Measurements from ENCODE around the gene P2RY11. TPM values are rescaled to one million over a fixed set of nuclear protein-coding genes. Genes with fewer than 3 reads are reported as not detected.

Gene P2RY11
- total RNA-seq, 1 donor from 2014 or later = 19.3 TPM

GRCh38 chr19:10133596-10133995 lies 22.1 kb downstream of the P2RY11 start:
- H3K4me1 Mint-ChIP-seq (ENCODE audit: low read depth, unreplicated experiment) = peaks cover 2% of the 10 kb centered on the region
- H3K36me3 Mint-ChIP-seq (ENCODE audit: low read depth, unreplicated experiment) = peaks cover 9% of the 10 kb centered on the region
- H2AFZ ChIP-seq (ENCODE audit: low read depth, low read length) = no peak overlapping the region
- peaks cover 21% of the 10 kb centered on the region for H3K36me3 ChIP-seq (ENCODE audit: insufficient read depth, low read length)
- TF ChIP-seq EZH2 (IDR thresholded peaks at IDR 0.05; ENCODE audit: insufficient read depth, low read length) = no peak
- TF ChIP-seq, protein P1, sequence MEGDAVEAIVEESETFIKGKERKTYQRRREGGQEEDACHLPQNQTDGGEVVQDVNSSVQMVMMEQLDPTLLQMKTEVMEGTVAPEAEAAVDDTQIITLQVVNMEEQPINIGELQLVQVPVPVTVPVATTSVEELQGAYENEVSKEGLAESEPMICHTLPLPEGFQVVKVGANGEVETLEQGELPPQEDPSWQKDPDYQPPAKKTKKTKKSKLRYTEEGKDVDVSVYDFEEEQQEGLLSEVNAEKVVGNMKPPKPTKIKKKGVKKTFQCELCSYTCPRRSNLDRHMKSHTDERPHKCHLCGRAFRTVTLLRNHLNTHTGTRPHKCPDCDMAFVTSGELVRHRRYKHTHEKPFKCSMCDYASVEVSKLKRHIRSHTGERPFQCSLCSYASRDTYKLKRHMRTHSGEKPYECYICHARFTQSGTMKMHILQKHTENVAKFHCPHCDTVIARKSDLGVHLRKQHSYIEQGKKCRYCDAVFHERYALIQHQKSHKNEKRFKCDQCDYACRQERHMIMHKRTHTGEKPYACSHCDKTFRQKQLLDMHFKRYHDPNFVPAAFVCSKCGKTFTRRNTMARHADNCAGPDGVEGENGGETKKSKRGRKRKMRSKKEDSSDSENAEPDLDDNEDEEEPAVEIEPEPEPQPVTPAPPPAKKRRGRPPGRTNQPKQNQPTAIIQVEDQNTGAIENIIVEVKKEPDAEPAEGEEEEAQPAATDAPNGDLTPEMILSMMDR (IDR thresholded peaks at IDR 0.05; ENCODE audit: insufficient read depth, low read depth, low read length) = no peak
- no peak overlapping the region for H3K4me2 ChIP-seq (ENCODE audit: low read length)
- no peak for FAIRE-seq
- no peak overlapping the region for H3K4me3 Mint-ChIP-seq (ENCODE audit: unreplicated experiment)
- no peaks in the 10 kb centered on the region for H3K79me2 ChIP-seq (ENCODE audit: insufficient read depth, low read length)
- peaks cover 2% of the 10 kb centered on the region for H3K4me1 ChIP-seq (ENCODE audit: insufficient read depth, low read length)
- H3K27ac ChIP-seq (ENCODE audit: low read depth, low read length) = no peak overlapping the region
- H3K9me3 Mint-ChIP-seq (ENCODE audit: unreplicated experiment) = no peaks in the 10 kb centered on the region
- DNase-seq (ENCODE audit: low read depth) = no peak
- no peak overlapping the region for H3K9ac ChIP-seq (ENCODE audit: low read length)
- no peak overlapping the region for H3K4me3 ChIP-seq (ENCODE audit: insufficient read depth, low read depth, low read length)
- no peaks in the 10 kb centered on the region for H3K27me3 ChIP-seq (ENCODE audit: insufficient read depth, low read length)
- H3K27ac Mint-ChIP-seq (ENCODE audit: unreplicated experiment) = peak overlapping the region; percentile 34
- no peaks in the 10 kb centered on the region for H3K27me3 Mint-ChIP-seq (ENCODE audit: low read depth, unreplicated experiment)
- no peaks in the 10 kb centered on the region for H4K20me1 ChIP-seq (ENCODE audit: insufficient read depth, low read length)
- H3K9me3 ChIP-seq (ENCODE audit: insufficient read depth, low read depth, low read length) = no peaks in the 10 kb centered on the region

GRCh38 chr19:10134040-10134439 lies 22.5 kb downstream of the P2RY11 start:
- Mint-ChIP-seq H3K27ac (ENCODE audit: unreplicated experiment) (no peak overlapping the region), H3K4me1 (ENCODE audit: low read depth, unreplicated experiment) (peaks cover 2% of the 10 kb centered on the region), H3K27me3 (ENCODE audit: low read depth, unreplicated experiment) (no peaks in the 10 kb centered on the region), H3K36me3 (ENCODE audit: low read depth, unreplicated experiment) (peaks cover 9% of the 10 kb centered on the region), H3K9me3 (ENCODE audit: unreplicated experiment) (no peaks in the 10 kb centered on the region), H3K4me3 (ENCODE audit: unreplicated experiment) (no peak overlapping the region)
- H3K9me3 ChIP-seq (ENCODE audit: insufficient read depth, low read depth, low read length) = no peaks in the 10 kb centered on the region
- peaks cover 23% of the 10 kb centered on the region for H3K36me3 ChIP-seq (ENCODE audit: insufficient read depth, low read length)
- no peaks in the 10 kb centered on the region for H3K27me3 ChIP-seq (ENCODE audit: insufficient read depth, low read length)
- no peak overlapping the region for H3K4me2 ChIP-seq (ENCODE audit: low read length)
- no peak overlapping the region for H3K9ac ChIP-seq (ENCODE audit: low read length)
- H3K27ac ChIP-seq (ENCODE audit: low read depth, low read length) = no peak overlapping the region
- DNase-seq (ENCODE audit: low read depth) (no peak), FAIRE-seq (no peak)
- peaks cover 2% of the 10 kb centered on the region for H3K4me1 ChIP-seq (ENCODE audit: insufficient read depth, low read length)
- H3K79me2 ChIP-seq (ENCODE audit: insufficient read depth, low read length) = no peaks in the 10 kb centered on the region
- TF ChIP-seq EZH2 (IDR thresholded peaks at IDR 0.05; ENCODE audit: insufficient read depth, low read length) = no peak
- TF ChIP-seq, protein P1 (IDR thresholded peaks at IDR 0.05; ENCODE audit: insufficient read depth, low read depth, low read length) = no peak
- no peak overlapping the region for H3K4me3 ChIP-seq (ENCODE audit: insufficient read depth, low read depth, low read length)
- H2AFZ ChIP-seq (ENCODE audit: low read depth, low read length) = no peak overlapping the region
- H4K20me1 ChIP-seq (ENCODE audit: insufficient read depth, low read length) = peaks cover 4% of the 10 kb centered on the region

GRCh38 chr19:10135551-10136334 lies 24.2 kb downstream of the P2RY11 start:
- no peaks in the 10 kb centered on the region for H3K27me3 Mint-ChIP-seq (ENCODE audit: low read depth, unreplicated experiment)
- TF ChIP-seq, protein P1 (IDR thresholded peaks at IDR 0.05; ENCODE audit: insufficient read depth, low read depth, low read length) = no peak
- no peak for TF ChIP-seq EZH2 (IDR thresholded peaks at IDR 0.05; ENCODE audit: insufficient read depth, low read length)
- DNase-seq (ENCODE audit: low read depth) (no peak), FAIRE-seq (no peak)
- peaks cover 2% of the 10 kb centered on the region for H3K4me1 ChIP-seq (ENCODE audit: insufficient read depth, low read length)
- H3K79me2 ChIP-seq (ENCODE audit: insufficient read depth, low read length) = no peaks in the 10 kb centered on the region
- H3K27me3 ChIP-seq (ENCODE audit: insufficient read depth, low read length) = no peaks in the 10 kb centered on the region
- H3K9me3 Mint-ChIP-seq (ENCODE audit: unreplicated experiment) = no peaks in the 10 kb centered on the region
- H3K9ac ChIP-seq (ENCODE audit: low read length) = no peak overlapping the region
- H3K36me3 Mint-ChIP-seq (ENCODE audit: low read depth, unreplicated experiment) = peaks cover 9% of the 10 kb centered on the region
- peaks cover 10% of the 10 kb centered on the region for H4K20me1 ChIP-seq (ENCODE audit: insufficient read depth, low read length)
- H2AFZ ChIP-seq (ENCODE audit: low read depth, low read length) = no peak overlapping the region
- peaks cover 2% of the 10 kb centered on the region for H3K4me1 Mint-ChIP-seq (ENCODE audit: low read depth, unreplicated experiment)
- H3K4me2 ChIP-seq (ENCODE audit: low read length) = no peak overlapping the region
- no peak overlapping the region for H3K4me3 ChIP-seq (ENCODE audit: insufficient read depth, low read depth, low read length)
- H3K27ac Mint-ChIP-seq (ENCODE audit: unreplicated experiment) = no peak overlapping the region
- H3K4me3 Mint-ChIP-seq (ENCODE audit: unreplicated experiment) = no peak overlapping the region
- peaks cover 24% of the 10 kb centered on the region for H3K36me3 ChIP-seq (ENCODE audit: insufficient read depth, low read length)
- H3K9me3 ChIP-seq (ENCODE audit: insufficient read depth, low read depth, low read length) = no peaks in the 10 kb centered on the region
- no peak overlapping the region for H3K27ac ChIP-seq (ENCODE audit: low read depth, low read length)

Measured in astrocyte (in vitro differentiated cells and primary cell).